ENCODE measurements around the gene NFILZ.
A peak's percentile ranks its signal among the peaks of the same experiment; 100 is the strongest.

NFILZ gene

GRCh38 chr19:8585894-8586750 lies 44.3 kb upstream of the NFILZ start (continued):
- TF ChIP-seq ZNF146 (tag by site-specific recombination; IDR thresholded peaks at IDR 0.05) (no peak), ZFP3 (tag by site-specific recombination; IDR thresholded peaks at IDR 0.05; ENCODE audit: low read depth) (no peak), ZNF148 (tag by site-specific recombination; IDR thresholded peaks at IDR 0.05; ENCODE audit: borderline replicate concordance) (no peak), HIC1 (tag by site-specific recombination; IDR thresholded peaks at IDR 0.05) (peak; percentile 76; the same call in 1 of the 2 replicates), SETDB1 (IDR thresholded peaks at IDR 0.05; ENCODE audit: insufficient read length, low read length) (no peak), ZNF776 (tag by site-specific recombination; IDR thresholded peaks at IDR 0.05; ENCODE audit: borderline replicate concordance) (no peak), ZNF24 (tag by site-specific recombination; IDR thresholded peaks at IDR 0.05) (0 out of 2 replicates have a peak, but pooled peaks have one; percentile 43), FEZF1 (tag by site-specific recombination; IDR thresholded peaks at IDR 0.05) (no peak), ZNF654 (tag by site-specific recombination; IDR thresholded peaks at IDR 0.05; ENCODE audit: low read depth) (peak; percentile 49), MZF1 (tag by site-specific recombination; IDR thresholded peaks at IDR 0.05; ENCODE audit: borderline replicate concordance) (0 out of 2 replicates have a peak, but pooled peaks have one; percentile 33), ZIC2 (tag by site-specific recombination; IDR thresholded peaks at IDR 0.05) (no peak), PRDM4 (tag by site-specific recombination; IDR thresholded peaks at IDR 0.05) (no peak), ZNF629 (tag by site-specific recombination; IDR thresholded peaks at IDR 0.05) (no peak), PRDM2 (tag by site-specific recombination; IDR thresholded peaks at IDR 0.05; ENCODE audit: borderline replicate concordance) (no peak), PATZ1 (tag by site-specific recombination; IDR thresholded peaks at IDR 0.05) (peak; percentile 57; the same call in 1 of the 2 replicates), ZNF175 (tag by site-specific recombination; IDR thresholded peaks at IDR 0.05) (no peak), ZNF16 (tag by site-specific recombination; IDR thresholded peaks at IDR 0.05; ENCODE audit: low read depth) (no peak), ZSCAN16 (tag by site-specific recombination; IDR thresholded peaks at IDR 0.05) (peak; percentile 69; the same call in 1 of the 2 replicates), ZNF548 (tag by site-specific recombination; IDR thresholded peaks at IDR 0.05) (no peak), ZXDB (tag by site-specific recombination; IDR thresholded peaks at IDR 0.05) (0 out of 2 replicates have a peak, but pooled peaks have one; percentile 20), ZNF391 (tag by site-specific recombination; IDR thresholded peaks at IDR 0.05; ENCODE audit: borderline replicate concordance, low read depth) (no peak), ZNF19 (tag by site-specific recombination; IDR thresholded peaks at IDR 0.05; ENCODE audit: low read depth) (no peak)

Data from HEK293 (cell line).